ENCODE measurements around the gene GPBAR1.

Gene GPBAR1

GRCh38 chr2:218260166-218260565 is 649 bp upstream of the GPBAR1 start:
- peak overlapping the region; percentile 59 to 68 for H3K9ac ChIP-seq (ENCODE audit: low read length in 2 of 2)
- H3K4me3 ChIP-seq (ENCODE audit: low read length in 2 of 2), result peak overlapping the region; percentile 22 to 36
- no peaks in the 10 kb centered on the region for H3K9me3 ChIP-seq (ENCODE audit: control insufficient read depth in 2 of 2, low read length in 2 of 2)
- H3K27me3 ChIP-seq (ENCODE audit: control insufficient read depth in 1 of 2, insufficient read depth in 2 of 2, low read length in 2 of 2), result no peaks in the 10 kb centered on the region
- peaks cover 22% of the 10 kb centered on the region in 2 donors for H3K36me3 ChIP-seq (ENCODE audit: control insufficient read depth in 2 of 2, insufficient read depth in 2 of 2, low read length in 2 of 2)
- H3K4me1 ChIP-seq (ENCODE audit: control insufficient read depth, insufficient read depth, low read length), result peaks cover 67% of the 10 kb centered on the region
- H3K27ac ChIP-seq (ENCODE audit: low read length), result peak overlapping the region; percentile 96

DNA sequence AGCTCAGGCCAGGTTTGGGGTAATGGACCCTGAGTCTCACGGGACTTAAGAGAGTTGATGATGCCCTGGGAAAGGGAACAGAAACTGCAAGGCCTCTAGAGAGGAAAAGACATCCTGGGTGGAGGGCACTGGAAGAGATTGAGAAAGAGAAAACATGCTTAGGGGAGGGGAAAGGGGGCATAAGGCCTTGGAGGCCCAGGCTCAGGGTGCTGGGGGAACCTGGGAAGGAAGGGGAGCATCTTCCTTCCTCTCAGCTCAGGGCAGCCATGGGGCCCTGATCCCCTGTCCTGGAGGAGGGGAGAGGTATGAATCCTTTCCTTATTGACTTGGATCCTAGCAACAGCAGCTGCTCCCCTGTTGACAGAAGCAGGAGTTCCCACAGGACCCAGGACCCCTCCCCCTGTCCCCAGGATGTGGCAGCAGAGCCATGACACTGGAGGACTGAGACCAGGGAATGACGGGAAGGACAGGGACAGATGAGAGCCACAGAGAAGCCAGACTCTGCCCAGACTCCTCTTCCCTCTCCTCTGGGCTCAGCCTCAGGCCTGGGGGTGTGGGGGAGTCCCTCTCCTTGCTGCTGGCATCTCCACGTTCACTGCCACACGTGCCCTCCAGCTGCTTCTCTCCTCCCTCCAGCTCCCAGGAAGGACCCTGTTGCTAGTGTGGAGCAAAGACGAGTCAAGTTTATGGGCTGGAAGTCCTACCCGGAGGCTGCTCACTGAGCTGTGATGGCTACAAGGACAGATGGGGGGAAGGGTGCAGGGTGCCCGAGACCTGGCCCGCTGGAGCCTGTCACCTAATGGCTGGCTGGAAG is 815 bp downstream of the GPBAR1 start:
- Histone ChIP-seq H3K9ac (ENCODE audit: low read length in 2 of 2) (peak overlapping the region; percentile 14 to 58), H3K36me3 (ENCODE audit: control insufficient read depth in 2 of 2, insufficient read depth in 2 of 2, low read length in 2 of 2) (peaks cover 29 to 30% of the 10 kb centered on the region in 2 donors), H3K27ac (ENCODE audit: low read length) (peak overlapping the region; percentile 96), H3K9me3 (ENCODE audit: control insufficient read depth in 2 of 2, low read length in 2 of 2) (no peaks in the 10 kb centered on the region), H3K27me3 (ENCODE audit: control insufficient read depth in 1 of 2, insufficient read depth in 2 of 2, low read length in 2 of 2) (no peaks in the 10 kb centered on the region), H3K4me3 (ENCODE audit: low read length in 2 of 2) (peak overlapping the region; percentile 24 to 61), H3K4me1 (ENCODE audit: control insufficient read depth, insufficient read depth, low read length) (peaks cover 70% of the 10 kb centered on the region)

GRCh38 chr2:218262237-218262600 is 1.4 kb downstream of the GPBAR1 start:
- no peaks in the 10 kb centered on the region for H3K9me3 ChIP-seq (ENCODE audit: control insufficient read depth in 2 of 2, low read length in 2 of 2)
- H3K27me3 ChIP-seq (ENCODE audit: control insufficient read depth in 1 of 2, insufficient read depth in 2 of 2, low read length in 2 of 2), result no peaks in the 10 kb centered on the region
- peaks cover 33 to 35% of the 10 kb centered on the region in 2 donors for H3K36me3 ChIP-seq (ENCODE audit: control insufficient read depth in 2 of 2, insufficient read depth in 2 of 2, low read length in 2 of 2)
- H3K4me3 ChIP-seq (ENCODE audit: low read length in 2 of 2), result peak overlapping the region in 1 of 2 donors; percentile 61
- peak overlapping the region; percentile 96 for H3K27ac ChIP-seq (ENCODE audit: low read length)
- H3K4me1 ChIP-seq (ENCODE audit: control insufficient read depth, insufficient read depth, low read length), result peaks cover 71% of the 10 kb centered on the region
- H3K9ac ChIP-seq (ENCODE audit: low read length in 2 of 2), result peak overlapping the region in 1 of 2 donors; percentile 58

DNA sequence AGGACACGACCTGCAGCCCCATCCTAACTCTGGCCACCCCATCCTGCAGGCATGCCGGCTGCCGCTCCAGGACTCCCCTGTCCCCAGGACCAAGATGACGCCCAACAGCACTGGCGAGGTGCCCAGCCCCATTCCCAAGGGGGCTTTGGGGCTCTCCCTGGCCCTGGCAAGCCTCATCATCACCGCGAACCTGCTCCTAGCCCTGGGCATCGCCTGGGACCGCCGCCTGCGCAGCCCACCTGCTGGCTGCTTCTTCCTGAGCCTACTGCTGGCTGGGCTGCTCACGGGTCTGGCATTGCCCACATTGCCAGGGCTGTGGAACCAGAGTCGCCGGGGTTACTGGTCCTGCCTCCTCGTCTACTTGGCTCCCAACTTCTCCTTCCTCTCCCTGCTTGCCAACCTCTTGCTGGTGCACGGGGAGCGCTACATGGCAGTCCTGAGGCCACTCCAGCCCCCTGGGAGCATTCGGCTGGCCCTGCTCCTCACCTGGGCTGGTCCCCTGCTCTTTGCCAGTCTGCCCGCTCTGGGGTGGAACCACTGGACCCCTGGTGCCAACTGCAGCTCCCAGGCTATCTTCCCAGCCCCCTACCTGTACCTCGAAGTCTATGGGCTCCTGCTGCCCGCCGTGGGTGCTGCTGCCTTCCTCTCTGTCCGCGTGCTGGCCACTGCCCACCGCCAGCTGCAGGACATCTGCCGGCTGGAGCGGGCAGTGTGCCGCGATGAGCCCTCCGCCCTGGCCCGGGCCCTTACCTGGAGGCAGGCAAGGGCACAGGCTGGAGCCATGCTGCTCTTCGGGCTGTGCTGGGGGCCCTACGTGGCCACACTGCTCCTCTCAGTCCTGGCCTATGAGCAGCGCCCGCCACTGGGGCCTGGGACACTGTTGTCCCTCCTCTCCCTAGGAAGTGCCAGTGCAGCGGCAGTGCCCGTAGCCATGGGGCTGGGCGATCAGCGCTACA is 2.1 kb downstream of the GPBAR1 start:
- Histone ChIP-seq H3K9me3 (ENCODE audit: control insufficient read depth in 2 of 2, low read length in 2 of 2) (no peaks in the 10 kb centered on the region), H3K36me3 (ENCODE audit: control insufficient read depth in 2 of 2, insufficient read depth in 2 of 2, low read length in 2 of 2) (peaks cover 36% of the 10 kb centered on the region in 2 donors), H3K9ac (ENCODE audit: low read length in 2 of 2) (no peak overlapping the region), H3K4me3 (ENCODE audit: low read length in 2 of 2) (peak overlapping the region in 1 of 2 donors; percentile 61), H3K27me3 (ENCODE audit: control insufficient read depth in 1 of 2, insufficient read depth in 2 of 2, low read length in 2 of 2) (no peaks in the 10 kb centered on the region), H3K27ac (ENCODE audit: low read length) (peak overlapping the region; percentile 96), H3K4me1 (ENCODE audit: control insufficient read depth, insufficient read depth, low read length) (peaks cover 76% of the 10 kb centered on the region)

GRCh38 chr2:218263817-218264641 is 3.2 kb downstream of the GPBAR1 start:
- Histone ChIP-seq H3K9ac (ENCODE audit: low read length in 2 of 2) (no peak overlapping the region), H3K4me1 (ENCODE audit: control insufficient read depth, insufficient read depth, low read length) (peaks cover 74% of the 10 kb centered on the region), H3K4me3 (ENCODE audit: low read length in 2 of 2) (peak overlapping the region in 1 of 2 donors; percentile 8), H3K27me3 (ENCODE audit: control insufficient read depth in 1 of 2, insufficient read depth in 2 of 2, low read length in 2 of 2) (no peaks in the 10 kb centered on the region), H3K9me3 (ENCODE audit: control insufficient read depth in 2 of 2, low read length in 2 of 2) (no peaks in the 10 kb centered on the region), H3K27ac (ENCODE audit: low read length) (peak overlapping the region; percentile 96), H3K36me3 (ENCODE audit: control insufficient read depth in 2 of 2, insufficient read depth in 2 of 2, low read length in 2 of 2) (peaks cover 36% of the 10 kb centered on the region in 2 donors)

- Histone ChIP-seq H3K27ac (ENCODE audit: low read length) (no peak overlapping the region), H3K4me1 (ENCODE audit: control insufficient read depth, insufficient read depth, low read length) (peaks cover 71% of the 10 kb centered on the region), H3K9ac (ENCODE audit: low read length in 2 of 2) (no peak overlapping the region), H3K36me3 (ENCODE audit: control insufficient read depth in 2 of 2, insufficient read depth in 2 of 2, low read length in 2 of 2) (peaks cover 36% of the 10 kb centered on the region in 2 donors), H3K27me3 (ENCODE audit: control insufficient read depth in 1 of 2, insufficient read depth in 2 of 2, low read length in 2 of 2) (no peaks in the 10 kb centered on the region), H3K9me3 (ENCODE audit: control insufficient read depth in 2 of 2, low read length in 2 of 2) (no peaks in the 10 kb centered on the region), H3K4me3 (ENCODE audit: low read length in 2 of 2) (no peak overlapping the region)
Observed at GRCh38 chr2:218264773-218265561, 4.2 kb downstream of the GPBAR1 start.

DNA sequence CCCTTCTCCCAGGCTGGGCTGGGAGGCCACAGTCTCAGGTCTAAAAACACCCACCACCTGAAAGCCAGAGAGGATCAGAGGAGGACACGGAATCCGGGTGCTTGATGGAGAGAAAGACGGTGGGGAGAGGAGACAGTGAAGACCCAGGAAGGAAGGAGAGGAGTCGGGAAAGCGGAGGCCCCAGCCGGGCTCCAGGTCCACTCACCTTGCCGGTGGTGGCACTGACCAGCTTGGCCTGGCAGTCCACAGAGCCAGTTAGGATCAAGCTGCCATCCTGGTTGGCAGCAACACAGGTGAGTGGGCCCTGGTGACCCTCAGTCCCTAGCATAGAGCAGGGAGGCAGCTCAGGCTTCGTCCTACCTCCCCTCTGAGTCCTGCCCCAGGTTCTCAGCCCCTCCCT is 4.8 kb downstream of the GPBAR1 start:
- Histone ChIP-seq H3K4me1 (ENCODE audit: control insufficient read depth, insufficient read depth, low read length) (peaks cover 65% of the 10 kb centered on the region), H3K27me3 (ENCODE audit: control insufficient read depth in 1 of 2, insufficient read depth in 2 of 2, low read length in 2 of 2) (no peaks in the 10 kb centered on the region), H3K9me3 (ENCODE audit: control insufficient read depth in 2 of 2, low read length in 2 of 2) (no peaks in the 10 kb centered on the region), H3K4me3 (ENCODE audit: low read length in 2 of 2) (no peak overlapping the region), H3K27ac (ENCODE audit: low read length) (no peak overlapping the region), H3K9ac (ENCODE audit: low read length in 2 of 2) (no peak overlapping the region), H3K36me3 (ENCODE audit: control insufficient read depth in 2 of 2, insufficient read depth in 2 of 2, low read length in 2 of 2) (peaks cover 36% of the 10 kb centered on the region in 2 donors)

GRCh38 chr2:218266316-218266979 is 5.6 kb downstream of the GPBAR1 start:
- H3K36me3 ChIP-seq (ENCODE audit: control insufficient read depth in 2 of 2, insufficient read depth in 2 of 2, low read length in 2 of 2), result peaks cover 36% of the 10 kb centered on the region in 2 donors
- H3K4me3 ChIP-seq (ENCODE audit: low read length in 2 of 2), result no peak overlapping the region
- no peaks in the 10 kb centered on the region for H3K9me3 ChIP-seq (ENCODE audit: control insufficient read depth in 2 of 2, low read length in 2 of 2)
- H3K4me1 ChIP-seq (ENCODE audit: control insufficient read depth, insufficient read depth, low read length), result peaks cover 64% of the 10 kb centered on the region
- no peak overlapping the region for H3K27ac ChIP-seq (ENCODE audit: low read length)
- H3K27me3 ChIP-seq (ENCODE audit: control insufficient read depth in 1 of 2, insufficient read depth in 2 of 2, low read length in 2 of 2), result no peaks in the 10 kb centered on the region
- H3K9ac ChIP-seq (ENCODE audit: low read length in 2 of 2), result no peak overlapping the region

DNA sequence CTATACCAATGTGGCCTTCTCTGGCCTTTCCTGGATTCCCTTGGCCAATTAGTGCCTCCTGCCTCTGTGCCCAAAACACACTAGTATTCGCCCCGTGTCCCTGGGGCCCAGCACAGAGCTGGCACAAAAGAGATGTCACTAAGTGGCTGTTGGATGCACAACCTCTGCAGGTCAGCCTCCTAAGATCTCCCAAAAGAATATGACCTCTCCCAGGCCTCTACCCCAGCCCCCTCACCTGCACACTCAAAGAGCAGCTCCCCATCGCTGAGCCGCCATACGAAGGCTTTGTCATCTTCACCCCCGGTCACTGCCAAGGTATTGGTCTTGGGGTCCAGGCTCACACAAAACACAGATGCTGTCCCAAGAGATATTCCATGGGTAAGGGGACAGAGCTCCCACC is 6.4 kb downstream of the GPBAR1 start:
- Histone ChIP-seq H3K4me1 (ENCODE audit: control insufficient read depth, insufficient read depth, low read length) (peaks cover 64% of the 10 kb centered on the region), H3K27ac (ENCODE audit: low read length) (no peak overlapping the region), H3K9me3 (ENCODE audit: control insufficient read depth in 2 of 2, low read length in 2 of 2) (no peaks in the 10 kb centered on the region), H3K36me3 (ENCODE audit: control insufficient read depth in 2 of 2, insufficient read depth in 2 of 2, low read length in 2 of 2) (peaks cover 36% of the 10 kb centered on the region in 2 donors), H3K9ac (ENCODE audit: low read length in 2 of 2) (no peak overlapping the region), H3K27me3 (ENCODE audit: control insufficient read depth in 1 of 2, insufficient read depth in 2 of 2, low read length in 2 of 2) (no peaks in the 10 kb centered on the region), H3K4me3 (ENCODE audit: low read length in 2 of 2) (no peak overlapping the region)

Measured in stomach smooth muscle (tissue), 2 donors.